OCI-LY7 (cell line): Measurements from ENCODE around the gene AOC2.
"Not testable (repeated sequence)": the region's sequence is repeated elsewhere in the genome, so short reads cannot be mapped to it uniquely, and the experiment has no call there.

Source experiments
- EZH2phosphoT487 ChIP-seq: fragments of 200-600 bp; sonication (generic); IDR thresholded peaks from 2 replicates; pipeline ENCODE4 v1.6.1; 2018; ENCODE audit warnings: low read depth, borderline replicate concordance, mild to moderate bottlenecking, mixed run types, antibody characterized with exemption, low read length, moderate library complexity, mixed read lengths
- TF ChIP-seq, protein P1 (sequence below): fragments of 200-600 bp; sonication (generic); conservative IDR thresholded peaks from 2 replicates; pipeline ENCODE4 v1.5.1; 2014; ENCODE audit warnings: mild to moderate bottlenecking, antibody characterized with exemption, low read length, moderate library complexity, mixed read lengths

DNA sequence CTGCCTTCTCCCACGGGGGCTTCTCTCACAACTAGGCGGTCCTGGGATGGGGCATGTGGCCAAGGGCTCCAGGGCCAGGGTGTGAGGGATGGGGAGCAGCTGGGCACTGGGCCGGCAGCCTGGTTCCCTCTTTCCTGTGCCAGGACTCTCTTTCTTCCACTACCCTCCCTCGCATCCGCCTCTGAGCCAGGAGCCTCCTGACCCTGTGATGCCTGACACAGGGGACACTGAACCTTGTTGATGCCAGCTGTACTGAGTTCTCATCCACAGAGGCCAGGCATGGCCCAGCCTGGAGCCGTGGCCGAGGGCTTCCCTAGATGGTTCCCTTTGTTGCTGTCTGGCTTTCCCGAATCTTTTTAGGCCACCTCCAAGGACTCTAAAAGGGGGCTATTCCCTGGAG is 12.1 kb downstream of the AOC2 start:
- TF ChIP-seq, protein P1, sequence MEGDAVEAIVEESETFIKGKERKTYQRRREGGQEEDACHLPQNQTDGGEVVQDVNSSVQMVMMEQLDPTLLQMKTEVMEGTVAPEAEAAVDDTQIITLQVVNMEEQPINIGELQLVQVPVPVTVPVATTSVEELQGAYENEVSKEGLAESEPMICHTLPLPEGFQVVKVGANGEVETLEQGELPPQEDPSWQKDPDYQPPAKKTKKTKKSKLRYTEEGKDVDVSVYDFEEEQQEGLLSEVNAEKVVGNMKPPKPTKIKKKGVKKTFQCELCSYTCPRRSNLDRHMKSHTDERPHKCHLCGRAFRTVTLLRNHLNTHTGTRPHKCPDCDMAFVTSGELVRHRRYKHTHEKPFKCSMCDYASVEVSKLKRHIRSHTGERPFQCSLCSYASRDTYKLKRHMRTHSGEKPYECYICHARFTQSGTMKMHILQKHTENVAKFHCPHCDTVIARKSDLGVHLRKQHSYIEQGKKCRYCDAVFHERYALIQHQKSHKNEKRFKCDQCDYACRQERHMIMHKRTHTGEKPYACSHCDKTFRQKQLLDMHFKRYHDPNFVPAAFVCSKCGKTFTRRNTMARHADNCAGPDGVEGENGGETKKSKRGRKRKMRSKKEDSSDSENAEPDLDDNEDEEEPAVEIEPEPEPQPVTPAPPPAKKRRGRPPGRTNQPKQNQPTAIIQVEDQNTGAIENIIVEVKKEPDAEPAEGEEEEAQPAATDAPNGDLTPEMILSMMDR, result not testable (repeated sequence)
- not testable (repeated sequence) for TF ChIP-seq EZH2phosphoT487
